OCI-LY7 (cell line): ENCODE measurements around the gene UBTF. TPM values are rescaled to one million over a fixed set of nuclear protein-coding genes. Genes with fewer than 3 reads are reported as not detected.

Experiments used
- BruUV-seq: library from RNA; stranded (reverse); fragments of 400-500 nt; replicated peaks from 2 replicates; lab custom pipeline; 2021; lab: Mats Ljungman, UMichigan
- CTCF ChIA-PET: fragments of 300-600 bp; sonication (Branson Sonifier 250); formaldehyde crosslinking; loops from one replicate; lab custom pipeline; 2022; ENCODE audit warnings: antibody characterized with exemption; ENCODE audit not compliant: unreplicated experiment; lab: Charles Lee
- POLR2A ChIA-PET: fragments of 300-600 bp; sonication (Branson Sonifier 250); formaldehyde crosslinking; loops from one replicate; lab custom pipeline; 2022; ENCODE audit warnings: antibody characterized with exemption; lab: Charles Lee
- DNase-seq: peaks from one replicate; pipeline ENCODE4 v3.0.0-alpha.2; 2015; ENCODE audit warnings: low spot score
- H2AFZ ChIP-seq: fragments of 200-600 bp; sonication (generic), shearing (Covaris generic); 2 replicates; pipeline ENCODE4 v1.6.1; 2014; ENCODE audit warnings: mild to moderate bottlenecking, antibody characterized with exemption, low read length, moderate library complexity
- H3K27ac ChIP-seq: fragments of 200-600 bp; sonication (generic); 2 replicates; pipeline ENCODE4 v1.5.1; 2014; ENCODE audit warnings: mixed run types, low read depth, mild to moderate bottlenecking, moderate library complexity, low read length, inconsistent platforms; ENCODE audit not compliant: poor library complexity, severe bottlenecking
- H3K36me3 ChIP-seq: fragments of 200-600 bp; sonication (generic); 2 replicates; pipeline ENCODE4 v1.6.1; 2014; ENCODE audit warnings: mild to moderate bottlenecking, antibody characterized with exemption, low read length, moderate library complexity, mixed read lengths; ENCODE audit not compliant: insufficient read depth
- H3K4me1 ChIP-seq: fragments of 200-600 bp; sonication (generic); 2 replicates; pipeline ENCODE4 v1.5.1; 2014; ENCODE audit warnings: mild to moderate bottlenecking, low read length; ENCODE audit not compliant: insufficient read depth, poor library complexity, severe bottlenecking
- H3K4me2 ChIP-seq: fragments of 200-600 bp; sonication (generic); 2 replicates; pipeline ENCODE4 v1.6.1; 2014; ENCODE audit warnings: mild to moderate bottlenecking, low read length
- H3K4me3 ChIP-seq: fragments of 200-600 bp; sonication (generic); 2 replicates; pipeline ENCODE4 v1.5.1; 2014; ENCODE audit warnings: mild to moderate bottlenecking, low read depth, low read length; ENCODE audit not compliant: poor library complexity, severe bottlenecking
- H3K79me2 ChIP-seq: fragments of 200-600 bp; sonication (generic); 2 replicates; pipeline ENCODE4 v1.6.1; 2016; ENCODE audit warnings: low read depth, mild to moderate bottlenecking, low read length, moderate library complexity, mixed read lengths; ENCODE audit not compliant: insufficient read depth
- H3K9me2 ChIP-seq: fragments of 200-600 bp; sonication (generic); 2 replicates; pipeline ENCODE4 v1.6.1; 2016; ENCODE audit warnings: mild to moderate bottlenecking, low read length, mixed read lengths; ENCODE audit not compliant: insufficient read depth
- H3K9me3 ChIP-seq: fragments of 200-600 bp; sonication (generic); 2 replicates; pipeline ENCODE4 v1.6.1; 2014; ENCODE audit warnings: mild to moderate bottlenecking, mixed run types, low read length, mixed read lengths
- H4K20me1 ChIP-seq: fragments of 200-600 bp; sonication (generic); 2 replicates; pipeline ENCODE4 v1.6.1; 2014; ENCODE audit warnings: mild to moderate bottlenecking, antibody characterized with exemption, low read length, moderate library complexity, mixed read lengths; ENCODE audit not compliant: insufficient read depth
- CTCF ChIP-seq: fragments of 200-600 bp; sonication (generic); conservative IDR thresholded peaks from 2 replicates; pipeline ENCODE4 v1.5.1; 2014; ENCODE audit warnings: mild to moderate bottlenecking, antibody characterized with exemption, low read length, moderate library complexity, mixed read lengths
- EZH2phosphoT487 ChIP-seq: fragments of 200-600 bp; sonication (generic); IDR thresholded peaks from 2 replicates; pipeline ENCODE4 v1.6.1; 2018; ENCODE audit warnings: low read depth, borderline replicate concordance, mild to moderate bottlenecking, mixed run types, antibody characterized with exemption, low read length, moderate library complexity, mixed read lengths
- intact Hi-C: fragments of 100-400 bp; cut with micrococcal nuclease; formaldehyde crosslinking; loops from one replicate; pipeline ENCODE4 v1.10.0; 2022; ENCODE audit not compliant: unreplicated experiment
- total RNA-seq, 2 experiments: library from RNA; depleted of rRNA in 1 of 2; stranded (reverse); fragments of >200 nt in 1 of 2; shearing (Covaris generic) in 1 of 2; gene quantifications; 2 replicates each; pipeline ENCODE4 v1.2.3, GENCODE V29; 2014 to 2022

UBTF gene
- total RNA-seq, 2 experiments from 2014 or later, result 155 to 215 TPM

DNA sequence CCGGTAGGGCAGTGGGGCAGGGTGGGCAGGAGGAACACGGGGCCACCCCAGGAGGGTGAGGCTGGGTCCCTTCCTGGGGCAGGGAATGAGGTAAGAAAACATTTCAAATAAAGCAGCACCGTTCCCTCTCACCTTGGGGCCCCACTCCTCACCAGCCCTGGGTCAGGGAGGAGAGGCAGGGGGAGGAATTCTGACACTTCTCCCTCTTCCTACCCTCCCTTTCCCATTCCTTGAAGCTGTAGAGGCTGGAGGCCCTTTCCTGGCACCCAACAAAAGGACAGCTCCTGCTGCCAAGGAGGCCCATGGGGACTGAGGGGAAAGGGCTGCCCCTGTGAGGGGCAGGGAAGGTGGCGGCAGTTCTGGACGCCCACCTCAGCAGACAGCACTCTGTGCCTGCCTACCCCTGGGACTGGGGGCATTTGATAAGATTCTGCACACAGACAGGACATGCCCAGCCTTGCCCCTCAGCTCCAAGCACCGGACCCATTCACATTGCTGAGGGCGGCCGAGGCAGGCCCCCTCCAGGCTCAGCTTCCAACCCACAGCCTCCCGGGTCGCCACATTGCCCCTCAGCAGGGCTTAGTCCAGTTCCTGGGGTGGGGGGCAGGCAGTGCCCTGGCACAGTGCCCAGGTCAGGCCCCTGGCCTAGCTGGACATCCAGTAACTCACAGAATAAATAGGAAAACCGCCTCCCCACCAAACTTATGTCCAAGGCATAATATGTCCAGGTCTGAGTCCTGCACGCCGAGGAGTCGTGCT, 26.0 kb downstream of the UBTF start:
- Histone ChIP-seq H2AFZ (no peak overlapping the region), H4K20me1 (no peaks in the 10 kb centered on the region), H3K27ac (no peak overlapping the region), H3K4me1 (peaks cover 11% of the 10 kb centered on the region), H3K4me3 (no peak overlapping the region), H3K4me2 (no peak overlapping the region), H3K36me3 (peaks cover 82% of the 10 kb centered on the region), H3K9me2 (no peaks in the 10 kb centered on the region), H3K9me3 (no peaks in the 10 kb centered on the region), H3K79me2 (peaks cover 18% of the 10 kb centered on the region)
- no peak for DNase-seq
- POLR2A ChIA-PET, result no interaction called here
- TF ChIP-seq CTCF (no peak), EZH2phosphoT487 (no peak)
- intact Hi-C loops, result no loop called here
- CTCF ChIA-PET, result no interaction called here
- no TSS peak for BruUV-seq

GRCh38 chr17:44192750-44193149, 26.7 kb downstream of the UBTF start:
- H3K36me3 ChIP-seq, result peaks cover 80% of the 10 kb centered on the region
- peaks cover 13% of the 10 kb centered on the region; the same call in 1 of the 2 replicates for H3K79me2 ChIP-seq
- ChIA-PET POLR2A (no interaction called here), CTCF (no interaction called here)
- TF ChIP-seq CTCF, result no peak
- TF ChIP-seq EZH2phosphoT487, result no peak
- H3K4me2 ChIP-seq, result no peak overlapping the region
- intact Hi-C loops, result no loop called here
- BruUV-seq, result no TSS peak
- DNase-seq, result no peak
- H2AFZ ChIP-seq, result no peak overlapping the region
- peaks cover 10% of the 10 kb centered on the region for H3K4me1 ChIP-seq
- H3K27ac ChIP-seq, result no peak overlapping the region
- no peak overlapping the region for H3K4me3 ChIP-seq
- no peaks in the 10 kb centered on the region for H3K9me3 ChIP-seq
- H3K9me2 ChIP-seq, result no peaks in the 10 kb centered on the region
- H4K20me1 ChIP-seq, result no peaks in the 10 kb centered on the region

DNA sequence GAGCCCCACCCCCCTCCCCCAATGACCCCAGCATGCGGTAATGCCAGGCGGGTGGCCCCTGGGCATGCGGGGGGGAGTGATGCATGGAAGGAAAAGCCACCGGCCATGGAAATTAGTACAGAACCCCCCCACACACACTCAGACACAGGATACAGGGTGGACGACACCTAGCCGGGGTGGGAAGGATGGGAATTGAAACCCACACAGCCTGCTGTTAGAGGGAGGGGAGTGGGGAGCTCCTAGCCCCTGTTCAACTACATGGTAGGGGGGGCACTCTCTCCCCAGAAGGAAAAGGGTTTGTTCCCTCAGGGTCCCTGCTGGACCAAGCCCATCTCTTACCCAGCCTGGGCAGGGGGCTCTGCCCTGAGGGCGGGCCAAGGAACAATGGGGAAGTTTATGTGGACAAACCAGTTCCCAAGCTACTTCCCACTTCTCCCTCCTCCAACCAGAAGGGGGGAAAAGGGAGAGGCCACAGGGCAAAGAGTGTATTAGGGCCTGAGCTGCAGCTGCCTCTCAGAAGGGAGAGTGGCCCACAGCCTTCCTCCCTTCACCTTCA, 27.5 kb downstream of the UBTF start:
- no peak for DNase-seq
- BruUV-seq, result no TSS peak
- no peak for TF ChIP-seq EZH2phosphoT487
- TF ChIP-seq CTCF, result no peak
- Histone ChIP-seq H3K36me3 (peaks cover 73% of the 10 kb centered on the region), H3K27ac (no peak overlapping the region), H3K4me1 (peaks cover 8% of the 10 kb centered on the region), H3K4me2 (no peak overlapping the region), H3K4me3 (no peak overlapping the region), H3K9me3 (no peaks in the 10 kb centered on the region), H3K9me2 (no peaks in the 10 kb centered on the region), H4K20me1 (no peaks in the 10 kb centered on the region), H3K79me2 (peaks cover 12% of the 10 kb centered on the region; the same call in 1 of the 2 replicates), H2AFZ (no peak overlapping the region)
- intact Hi-C loops, result no loop called here
- ChIA-PET CTCF (no interaction called here), POLR2A (no interaction called here)
